Measurements from ENCODE around the gene FSTL4.

FSTL4 gene

GRCh38 chr5:133149345-133149744 lies 463.0 kb downstream of the FSTL4 start:
- Histone ChIP-seq H3K4me3 (ENCODE audit: low read length) (no peak overlapping the region), H3K27me3 (ENCODE audit: control insufficient read depth, insufficient read depth, low read length) (no peaks in the 10 kb centered on the region), H3K9ac (ENCODE audit: low read length) (no peak overlapping the region), H3K36me3 (ENCODE audit: control insufficient read depth, insufficient read depth, low read length) (no peaks in the 10 kb centered on the region), H3K9me3 (ENCODE audit: control insufficient read depth, low read length) (no peaks in the 10 kb centered on the region), H3K4me1 (ENCODE audit: control insufficient read depth, insufficient read depth, low read length) (no peaks in the 10 kb centered on the region)

GRCh38 chr5:133147815-133148567 lies 464.4 kb downstream of the FSTL4 start:
- no peaks in the 10 kb centered on the region for H3K4me1 ChIP-seq (ENCODE audit: control insufficient read depth, insufficient read depth, low read length)
- no peak overlapping the region for H3K9ac ChIP-seq (ENCODE audit: low read length)
- H3K4me3 ChIP-seq (ENCODE audit: low read length): no peak overlapping the region
- no peaks in the 10 kb centered on the region for H3K27me3 ChIP-seq (ENCODE audit: control insufficient read depth, insufficient read depth, low read length)
- H3K36me3 ChIP-seq (ENCODE audit: control insufficient read depth, insufficient read depth, low read length): no peaks in the 10 kb centered on the region
- H3K9me3 ChIP-seq (ENCODE audit: control insufficient read depth, low read length): no peaks in the 10 kb centered on the region

- H3K9ac ChIP-seq (ENCODE audit: low read length): no peak overlapping the region
- H3K27me3 ChIP-seq (ENCODE audit: control insufficient read depth, insufficient read depth, low read length): no peaks in the 10 kb centered on the region
- H3K36me3 ChIP-seq (ENCODE audit: control insufficient read depth, insufficient read depth, low read length): no peaks in the 10 kb centered on the region
- no peaks in the 10 kb centered on the region for H3K9me3 ChIP-seq (ENCODE audit: control insufficient read depth, low read length)
- no peaks in the 10 kb centered on the region for H3K4me1 ChIP-seq (ENCODE audit: control insufficient read depth, insufficient read depth, low read length)
- no peak overlapping the region for H3K4me3 ChIP-seq (ENCODE audit: low read length)
These were observed 464.9 kb downstream of the FSTL4 start for GRCh38 chr5:133147411-133147810.

Data from mucosa of stomach (tissue), 1 donor.